ENCODE data around the gene EPM2AIP1.
"Not testable (repeated sequence)": the region's sequence is repeated elsewhere in the genome, so short reads cannot be mapped to it uniquely, and the experiment has no call there.

EPM2AIP1 gene
- 21.1 to 99.6 (median 37.1) reads per million in 18 experiments for total RNA-seq

- DNase-seq = peak in 1 of 2 donors; percentile 100
These were observed at the start of gene EPM2AIP1 for GRCh38 chr3:36992806-36993325. TSS of gene EPM2AIP1 (minus strand) at chr3:36993131. CDS start at chr3:36993077, 54 bp downstream.

- not testable (repeated sequence) for DNase-seq
These were observed 49.8 kb upstream of the EPM2AIP1 start for GRCh38 chr3:37042712-37043111.

- no peak for DNase-seq
These were observed 48.7 kb upstream of the EPM2AIP1 start for GRCh38 chr3:37041546-37042195.

- DNase-seq = no peak
These were observed 47.3 kb upstream of the EPM2AIP1 start for GRCh38 chr3:37040231-37040630.

- no peak for DNase-seq
These were observed 46.4 kb upstream of the EPM2AIP1 start for GRCh38 chr3:37039161-37039846.

- DNase-seq = no peak
These were observed 44.4 kb upstream of the EPM2AIP1 start for GRCh38 chr3:37037352-37037751.

- no peak for DNase-seq
These were observed 40.0 kb upstream of the EPM2AIP1 start for GRCh38 chr3:37032961-37033360.

- no peak for DNase-seq
These were observed 38.3 kb upstream of the EPM2AIP1 start for GRCh38 chr3:37031096-37031682.

- no peak for DNase-seq
These were observed 37.7 kb upstream of the EPM2AIP1 start for GRCh38 chr3:37030588-37030987.

- no peak for DNase-seq
These were observed 36.7 kb upstream of the EPM2AIP1 start for GRCh38 chr3:37029516-37030163.

GRCh38 chr3:37029111-37029510 is 36.2 kb upstream of the EPM2AIP1 start:
- DNase-seq = no peak

GRCh38 chr3:37028329-37028728 is 35.4 kb upstream of the EPM2AIP1 start:
- DNase-seq = no peak

- no peak for DNase-seq
These were observed 33.9 kb upstream of the EPM2AIP1 start for GRCh38 chr3:37026851-37027250.

GRCh38 chr3:37025561-37026335 is 32.8 kb upstream of the EPM2AIP1 start:
- no peak for DNase-seq

- peak; percentile 53 to 76 for DNase-seq
These were observed 32.0 kb upstream of the EPM2AIP1 start for GRCh38 chr3:37024820-37025405.

GRCh38 chr3:37024092-37024491 is 31.2 kb upstream of the EPM2AIP1 start:
- DNase-seq = no peak

- DNase-seq = no peak
These were observed 24.8 kb upstream of the EPM2AIP1 start for GRCh38 chr3:37017683-37018082.

- DNase-seq = no peak
These were observed 24.0 kb upstream of the EPM2AIP1 start for GRCh38 chr3:37016903-37017302.

GRCh38 chr3:37015642-37016041 is 22.7 kb upstream of the EPM2AIP1 start:
- no peak for DNase-seq

- no peak for DNase-seq
These were observed 21.7 kb upstream of the EPM2AIP1 start for GRCh38 chr3:37014620-37015019.

- peak; percentile 95 to 100 for DNase-seq
These were observed 674 bp upstream of the EPM2AIP1 start, which contains the start of gene MLH1 for GRCh38 chr3:36993326-36994283. TSS of gene MLH1 (plus strand) at chr3:36993518. CDS start at chr3:36993548, 30 bp downstream.

All from inflammatory macrophage (primary cell).